Osteocyte (in vitro differentiated cells): ENCODE data around the gene SBK3. TPM values are rescaled to one million over a fixed set of nuclear protein-coding genes. Genes with fewer than 3 reads are reported as not detected.
"Not testable (repeated sequence)": the region's sequence is repeated elsewhere in the genome, so short reads cannot be mapped to it uniquely, and the experiment has no call there.

Experiments used
- DNase-seq: peaks from one replicate; pipeline ENCODE4 v3.0.0; 2021; ENCODE audit warnings: mixed read lengths; ENCODE audit not compliant: unreplicated experiment; ENCODE audit errors: extremely low spot score
- H3K27ac Mint-ChIP-seq: one replicate; pipeline ENCODE4 v1.8.0; 2021; ENCODE audit warnings: mild to moderate bottlenecking, mixed read lengths; ENCODE audit not compliant: unreplicated experiment
- H3K27me3 Mint-ChIP-seq: one replicate; pipeline ENCODE4 v1.8.0; 2021; ENCODE audit warnings: mixed read lengths; ENCODE audit not compliant: unreplicated experiment
- H3K36me3 Mint-ChIP-seq: one replicate; pipeline ENCODE4 v1.8.0; 2021; ENCODE audit warnings: mixed read lengths; ENCODE audit not compliant: unreplicated experiment
- H3K4me1 Mint-ChIP-seq: one replicate; pipeline ENCODE4 v1.8.0; 2021; ENCODE audit warnings: mixed read lengths; ENCODE audit not compliant: unreplicated experiment
- H3K4me3 Mint-ChIP-seq: one replicate; pipeline ENCODE4 v1.8.0; 2021; ENCODE audit warnings: mild to moderate bottlenecking, moderate library complexity, mixed read lengths; ENCODE audit not compliant: unreplicated experiment
- H3K9me3 Mint-ChIP-seq: one replicate; pipeline ENCODE4 v1.8.0; 2021; ENCODE audit warnings: mixed read lengths; ENCODE audit not compliant: unreplicated experiment
- total RNA-seq: library from RNA; stranded (reverse); gene quantifications from 2 replicates; pipeline ENCODE4 v1.2.1, GENCODE V29; 2021
- TF ChIP-seq, protein P1 (sequence below): fragments of 200-600 bp; sonication (generic); IDR thresholded peaks from 2 replicates; pipeline ENCODE4 v1.5.0; 2021; ENCODE audit warnings: antibody characterized with exemption, mild to moderate bottlenecking, moderate library complexity

The SBK3 gene
- total RNA-seq, 1 donor from 2014 or later, result not detected

GRCh38 chr19:55498246-55498840, 47.0 kb downstream of the SBK3 start:
- H3K27ac Mint-ChIP-seq, result no peak overlapping the region
- TF ChIP-seq, protein P1, sequence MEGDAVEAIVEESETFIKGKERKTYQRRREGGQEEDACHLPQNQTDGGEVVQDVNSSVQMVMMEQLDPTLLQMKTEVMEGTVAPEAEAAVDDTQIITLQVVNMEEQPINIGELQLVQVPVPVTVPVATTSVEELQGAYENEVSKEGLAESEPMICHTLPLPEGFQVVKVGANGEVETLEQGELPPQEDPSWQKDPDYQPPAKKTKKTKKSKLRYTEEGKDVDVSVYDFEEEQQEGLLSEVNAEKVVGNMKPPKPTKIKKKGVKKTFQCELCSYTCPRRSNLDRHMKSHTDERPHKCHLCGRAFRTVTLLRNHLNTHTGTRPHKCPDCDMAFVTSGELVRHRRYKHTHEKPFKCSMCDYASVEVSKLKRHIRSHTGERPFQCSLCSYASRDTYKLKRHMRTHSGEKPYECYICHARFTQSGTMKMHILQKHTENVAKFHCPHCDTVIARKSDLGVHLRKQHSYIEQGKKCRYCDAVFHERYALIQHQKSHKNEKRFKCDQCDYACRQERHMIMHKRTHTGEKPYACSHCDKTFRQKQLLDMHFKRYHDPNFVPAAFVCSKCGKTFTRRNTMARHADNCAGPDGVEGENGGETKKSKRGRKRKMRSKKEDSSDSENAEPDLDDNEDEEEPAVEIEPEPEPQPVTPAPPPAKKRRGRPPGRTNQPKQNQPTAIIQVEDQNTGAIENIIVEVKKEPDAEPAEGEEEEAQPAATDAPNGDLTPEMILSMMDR, result no peak
- H3K27me3 Mint-ChIP-seq, result no peaks in the 10 kb centered on the region
- no peak overlapping the region for H3K4me3 Mint-ChIP-seq
- DNase-seq, result no peak
- no peaks in the 10 kb centered on the region for H3K36me3 Mint-ChIP-seq
- no peaks in the 10 kb centered on the region for H3K9me3 Mint-ChIP-seq
- H3K4me1 Mint-ChIP-seq, result peaks cover 10% of the 10 kb centered on the region

DNA sequence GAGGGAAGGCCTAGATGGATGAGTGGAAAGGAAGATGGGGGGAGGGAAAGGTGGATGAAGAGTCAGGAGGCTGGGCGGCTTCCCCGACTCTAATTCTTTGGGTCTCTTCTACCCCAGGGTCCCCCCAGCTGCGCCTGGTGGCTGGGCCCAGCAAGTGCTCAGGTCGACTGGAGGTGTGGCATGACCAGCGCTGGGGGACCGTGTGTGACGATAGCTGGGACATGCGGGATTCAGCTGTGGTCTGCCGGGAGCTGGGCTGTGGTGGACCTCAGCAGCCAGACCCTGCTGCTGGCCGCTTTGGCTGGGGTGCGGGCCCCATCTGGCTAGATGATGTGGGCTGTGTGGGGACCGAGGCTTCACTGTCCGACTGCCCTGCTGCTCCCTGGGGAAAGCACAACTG, 47.6 kb downstream of the SBK3 start:
- Mint-ChIP-seq H3K4me1 (peaks cover 15% of the 10 kb centered on the region), H3K36me3 (no peaks in the 10 kb centered on the region), H3K27me3 (no peaks in the 10 kb centered on the region), H3K4me3 (no peak overlapping the region), H3K9me3 (no peaks in the 10 kb centered on the region), H3K27ac (no peak overlapping the region)
- DNase-seq, result no peak
- TF ChIP-seq, protein P1, result no peak

DNA sequence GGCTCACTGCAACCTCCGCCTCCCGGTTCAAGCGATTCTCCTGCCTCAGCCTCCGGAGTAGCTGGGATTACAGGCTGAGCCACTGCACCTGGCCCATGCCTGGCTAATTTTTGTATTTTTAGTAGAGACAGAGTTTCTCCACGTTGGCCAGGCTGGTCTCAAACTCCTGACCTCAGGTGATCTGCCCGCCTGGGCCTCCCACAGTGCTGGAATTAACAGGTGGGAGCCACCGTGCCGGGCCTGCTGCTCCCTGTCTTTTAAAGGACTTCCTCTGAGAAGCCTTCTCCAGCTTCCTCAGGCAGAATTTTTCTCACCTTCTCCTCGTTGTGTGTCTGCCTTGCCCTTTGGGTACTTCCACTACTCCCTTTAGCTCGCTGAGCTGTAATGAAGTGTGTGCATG, 48.5 kb downstream of the SBK3 start:
- not testable (repeated sequence) for H3K4me3 Mint-ChIP-seq, H3K9me3 Mint-ChIP-seq, DNase-seq, H3K27me3 Mint-ChIP-seq, H3K36me3 Mint-ChIP-seq, H3K27ac Mint-ChIP-seq
- H3K4me1 Mint-ChIP-seq, result peaks cover 18% of the 10 kb centered on the region

- no peaks in the 10 kb centered on the region for H3K9me3 Mint-ChIP-seq
- no peaks in the 10 kb centered on the region for H3K27me3 Mint-ChIP-seq
- no peak overlapping the region for H3K27ac Mint-ChIP-seq
- H3K36me3 Mint-ChIP-seq, result no peaks in the 10 kb centered on the region
- no peak for DNase-seq
- TF ChIP-seq, protein P1, result no peak
- H3K4me3 Mint-ChIP-seq, result no peak overlapping the region
- peaks cover 20% of the 10 kb centered on the region for H3K4me1 Mint-ChIP-seq
These were observed 49.5 kb downstream of the SBK3 start for GRCh38 chr19:55495646-55496349.

GRCh38 chr19:55494172-55494761, 51.1 kb downstream of the SBK3 start:
- no peaks in the 10 kb centered on the region for H3K27me3 Mint-ChIP-seq
- H3K4me1 Mint-ChIP-seq, result peaks cover 20% of the 10 kb centered on the region
- no peak overlapping the region for H3K4me3 Mint-ChIP-seq
- no peaks in the 10 kb centered on the region for H3K9me3 Mint-ChIP-seq
- DNase-seq, result no peak
- TF ChIP-seq, protein P1, result no peak
- peak overlapping the region; percentile 54 for H3K27ac Mint-ChIP-seq
- H3K36me3 Mint-ChIP-seq, result no peaks in the 10 kb centered on the region
